ENCODE measurements around the gene TTC36.
"Not testable (repeated sequence)": the region's sequence is repeated elsewhere in the genome, so short reads cannot be mapped to it uniquely, and the experiment has no call there.

The TTC36 gene

GRCh38 chr11:118527109-118527508 lies at the start of gene TTC36:
TTC36 (plus strand) TSS chr11:118527474; CDS start chr11:118527495, 21 bp downstream.
- no peak for DNase-seq

- not testable (repeated sequence) for DNase-seq
Measured at GRCh38 chr11:118481238-118481637, 46.0 kb upstream of the TTC36 start.

- DNase-seq, result no peak
Measured at GRCh38 chr11:118484405-118484804, 42.9 kb upstream of the TTC36 start.

GRCh38 chr11:118485273-118485672 lies 42.0 kb upstream of the TTC36 start:
- no peak for DNase-seq

- peak; percentile 85 for DNase-seq
Measured at GRCh38 chr11:118488480-118489109, 38.7 kb upstream of the TTC36 start.

GRCh38 chr11:118491041-118491440 lies 36.2 kb upstream of the TTC36 start:
- DNase-seq, result no peak

GRCh38 chr11:118497831-118498230 lies 29.4 kb upstream of the TTC36 start:
- DNase-seq, result no peak

GRCh38 chr11:118503216-118503615 lies 24.1 kb upstream of the TTC36 start:
- DNase-seq, result no peak

GRCh38 chr11:118511601-118512000 lies 15.7 kb upstream of the TTC36 start:
- DNase-seq, result no peak

GRCh38 chr11:118514103-118514502 lies 13.2 kb upstream of the TTC36 start:
- DNase-seq, result no peak

GRCh38 chr11:118519549-118519948 lies 7.7 kb upstream of the TTC36 start:
- DNase-seq, result no peak

- DNase-seq, result peak; percentile 38
Measured at GRCh38 chr11:118521892-118522311, 5.4 kb upstream of the TTC36 start.

GRCh38 chr11:118522571-118523072 lies 4.7 kb upstream of the TTC36 start:
- DNase-seq, result peak; percentile 34

GRCh38 chr11:118524356-118524755 lies 2.9 kb upstream of the TTC36 start:
- no peak for DNase-seq

GRCh38 chr11:118524757-118525470 lies 2.4 kb upstream of the TTC36 start:
- peak; percentile 20 for DNase-seq

GRCh38 chr11:118526688-118527087 lies 586 bp upstream of the TTC36 start:
- DNase-seq, result no peak

- no peak for DNase-seq
Measured at GRCh38 chr11:118528511-118528910, 1.2 kb downstream of the TTC36 start.

GRCh38 chr11:118529584-118530175 lies 2.4 kb downstream of the TTC36 start:
- no peak for DNase-seq

- peak; percentile 44 for DNase-seq
Measured at GRCh38 chr11:118530180-118530682, 3.0 kb downstream of the TTC36 start.

GRCh38 chr11:118530683-118531596 lies 3.7 kb downstream of the TTC36 start, which contains the start of gene TMEM25:
TMEM25 (plus strand) TSS chr11:118531192; CDS start chr11:118531802, 610 bp downstream.
- DNase-seq, result peak; percentile 78

- no peak for DNase-seq
Measured at GRCh38 chr11:118531597-118532084, 4.4 kb downstream of the TTC36 start.

- no peak for DNase-seq
Measured at GRCh38 chr11:118532091-118532490, 4.8 kb downstream of the TTC36 start.
